GM19438 (cell line): ENCODE measurements around the gene HHIPL1.

Source experiments
- ATAC-seq: cut with Tn5 transposase; IDR thresholded peaks from one replicate; pipeline ENCODE4 v1.9.1; 2021; ENCODE audit warnings: low read depth; ENCODE audit not compliant: unreplicated experiment

HHIPL1 gene

DNA sequence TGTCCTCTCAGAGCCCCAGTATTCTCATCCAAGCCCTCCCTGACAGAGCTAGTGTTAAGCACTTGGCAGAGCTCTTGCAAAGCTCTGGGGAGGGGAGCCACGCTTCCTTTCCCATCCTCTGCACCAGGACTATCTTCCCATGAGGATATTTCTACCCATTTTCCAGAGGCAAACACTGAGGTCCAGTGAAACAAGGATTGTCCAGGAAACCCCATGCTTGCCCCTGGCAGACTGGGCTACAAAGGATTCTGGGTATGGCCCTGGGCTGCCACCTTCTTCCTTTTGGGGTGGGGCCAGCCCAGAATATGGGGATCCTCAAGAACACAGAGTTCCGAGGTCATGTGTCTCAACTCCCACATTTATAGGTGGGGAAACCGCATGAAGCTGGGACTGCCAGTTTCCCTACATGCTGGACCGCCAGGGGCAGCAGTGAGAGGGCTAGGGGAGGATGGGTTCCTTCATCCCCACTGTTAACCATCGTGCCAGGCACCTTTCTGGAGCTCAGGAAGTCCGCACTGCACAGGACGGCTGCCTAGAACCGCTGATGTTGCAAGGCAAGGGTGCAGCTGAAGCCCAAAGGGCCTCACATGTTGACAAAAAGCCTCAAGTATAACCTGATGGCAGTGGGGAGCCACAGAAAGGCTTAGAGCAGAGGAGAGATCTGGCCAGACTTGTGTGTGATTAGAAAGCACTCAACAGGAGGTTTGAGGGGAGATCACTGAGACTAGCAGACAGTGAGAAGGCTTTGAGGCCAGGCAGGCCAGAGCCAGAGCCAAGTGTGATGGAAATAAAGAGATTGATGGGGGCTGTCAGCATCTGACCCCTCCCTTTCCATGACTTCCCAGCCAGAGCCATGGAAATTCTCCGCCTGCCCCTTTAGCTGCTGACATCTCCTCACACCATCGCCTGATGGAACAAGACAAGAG lies 35.4 kb upstream of the HHIPL1 start:
- ATAC-seq: no peak

- ATAC-seq: no peak
Observed at GRCh38 chr14:99611646-99612045, 33.3 kb upstream of the HHIPL1 start.

GRCh38 chr14:99612071-99612737 lies 32.7 kb upstream of the HHIPL1 start:
- no peak for ATAC-seq

GRCh38 chr14:99612738-99613330 lies 32.1 kb upstream of the HHIPL1 start:
- no peak for ATAC-seq

DNA sequence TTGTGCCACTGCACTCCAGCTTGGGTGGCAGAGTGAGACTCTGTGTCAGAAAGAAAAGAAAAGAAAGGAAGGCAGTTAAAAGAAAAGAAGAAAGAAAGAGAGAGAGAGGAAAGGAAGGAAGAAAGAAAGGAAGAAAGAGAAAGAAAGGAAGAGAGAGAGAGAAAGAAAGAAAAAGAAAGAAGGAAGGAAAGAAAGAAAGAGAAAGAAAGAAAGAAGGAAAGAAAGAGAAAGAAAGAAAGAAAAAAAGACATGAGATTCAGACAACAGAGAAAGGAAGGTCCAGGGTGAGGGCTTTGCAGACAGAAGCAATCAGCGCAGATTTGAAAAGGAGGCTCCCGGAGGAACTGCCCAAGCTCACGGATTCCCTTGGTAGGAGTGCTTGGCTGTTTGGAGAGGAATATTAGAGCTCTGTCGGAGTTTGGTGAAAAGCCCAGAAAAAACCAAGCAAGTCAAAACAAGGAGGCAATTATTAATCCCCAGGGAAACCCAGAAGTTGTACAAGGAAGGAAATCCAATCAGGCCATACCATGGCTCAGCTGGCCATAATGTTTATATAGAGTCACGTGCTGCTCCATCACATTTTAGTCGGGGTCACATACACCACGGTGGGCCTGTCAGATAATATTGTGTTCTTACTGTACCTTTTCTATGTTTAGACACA lies 29.3 kb upstream of the HHIPL1 start:
- no peak for ATAC-seq

DNA sequence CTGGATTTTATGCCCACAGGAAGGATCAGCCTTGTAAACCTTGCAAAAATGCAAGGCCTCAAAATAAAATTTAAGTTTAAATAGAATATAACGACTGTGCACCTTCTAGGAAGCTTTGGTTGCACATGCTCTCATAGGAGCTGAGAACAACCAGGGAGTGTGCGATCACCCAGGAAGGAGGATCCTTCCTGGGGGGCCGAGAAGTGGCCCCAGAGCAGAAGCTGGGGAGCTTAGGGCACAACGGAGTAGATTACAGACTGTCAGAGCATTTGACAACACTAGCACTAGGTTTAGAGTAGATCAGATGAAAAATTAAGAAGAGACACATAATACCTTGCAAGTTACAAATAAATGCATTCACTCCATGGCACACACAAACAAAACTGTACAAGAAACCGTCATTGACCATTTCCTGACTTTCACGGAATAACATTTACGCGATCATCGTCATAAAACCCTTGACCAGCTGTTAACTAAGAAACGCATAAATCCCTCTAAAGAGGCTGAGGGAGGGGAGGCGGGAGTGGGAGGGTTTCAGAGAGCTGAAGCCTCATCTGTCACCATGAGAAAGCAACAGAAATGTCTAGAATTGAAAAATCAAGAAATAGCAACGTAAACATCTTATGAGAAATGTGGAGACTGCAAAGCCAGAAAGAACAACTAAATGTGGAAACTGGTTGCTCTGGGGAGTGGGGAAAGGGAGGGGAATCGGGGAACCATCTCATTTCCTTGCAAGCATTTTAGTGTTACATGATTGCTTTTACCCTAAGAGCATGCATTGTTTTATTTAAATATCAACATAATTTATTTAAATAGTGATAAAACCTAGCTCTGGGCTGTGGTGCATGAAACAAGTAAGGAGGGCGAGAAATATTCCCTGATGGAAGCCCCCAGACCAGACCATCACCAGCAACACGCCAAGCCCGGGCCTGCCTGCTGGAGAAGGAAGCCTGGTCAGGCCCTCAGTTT lies 27.8 kb upstream of the HHIPL1 start:
- ATAC-seq: no peak

DNA sequence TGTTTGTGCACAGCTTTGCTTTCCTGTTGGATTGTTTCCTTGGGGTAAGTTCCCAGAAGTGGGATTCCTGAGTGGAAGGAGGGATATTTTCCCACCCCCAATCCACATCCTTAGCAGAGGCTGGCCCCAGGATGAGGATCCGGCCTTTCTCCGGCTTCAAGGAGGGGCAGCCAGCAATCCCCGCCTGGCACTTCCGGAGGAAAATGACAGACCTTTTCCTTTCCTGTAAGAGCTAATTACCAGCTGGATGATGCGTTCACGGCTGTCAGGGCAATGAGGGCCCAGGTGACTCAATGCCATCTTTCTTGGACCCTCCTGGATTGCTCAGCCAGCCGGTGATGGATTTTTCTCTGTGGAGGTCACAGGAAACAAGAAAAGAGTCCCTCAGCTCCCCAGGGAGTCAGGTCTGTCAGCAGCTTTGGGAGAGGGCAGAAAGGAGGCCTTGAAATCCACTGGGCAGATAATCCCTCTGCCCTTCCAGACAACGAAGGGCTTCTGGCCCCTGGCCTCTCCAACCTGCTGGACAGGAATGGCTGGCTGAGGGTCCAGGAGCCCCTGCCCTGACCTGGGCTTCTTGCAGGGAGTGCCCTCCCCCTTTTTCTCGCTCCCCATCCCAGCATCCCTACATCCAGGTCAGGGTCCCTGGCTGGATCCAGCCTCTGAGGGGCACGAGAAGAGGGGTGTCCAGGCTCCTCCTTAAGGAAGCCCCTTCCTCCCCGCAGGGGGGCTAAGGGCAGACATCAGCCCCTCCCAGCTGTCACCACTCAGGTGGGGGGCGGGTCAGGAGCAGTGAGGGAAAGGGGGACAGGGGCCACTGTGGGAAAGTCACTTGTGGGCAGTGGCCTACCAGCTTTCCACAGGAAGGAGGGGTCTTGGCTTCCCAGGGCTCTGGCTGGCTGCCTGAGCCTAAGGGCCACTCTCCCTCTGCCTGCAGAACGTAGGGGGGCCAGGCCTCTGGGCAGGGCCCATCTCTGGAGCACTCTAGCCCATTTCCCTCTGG lies 24.8 kb upstream of the HHIPL1 start:
- no peak for ATAC-seq

DNA sequence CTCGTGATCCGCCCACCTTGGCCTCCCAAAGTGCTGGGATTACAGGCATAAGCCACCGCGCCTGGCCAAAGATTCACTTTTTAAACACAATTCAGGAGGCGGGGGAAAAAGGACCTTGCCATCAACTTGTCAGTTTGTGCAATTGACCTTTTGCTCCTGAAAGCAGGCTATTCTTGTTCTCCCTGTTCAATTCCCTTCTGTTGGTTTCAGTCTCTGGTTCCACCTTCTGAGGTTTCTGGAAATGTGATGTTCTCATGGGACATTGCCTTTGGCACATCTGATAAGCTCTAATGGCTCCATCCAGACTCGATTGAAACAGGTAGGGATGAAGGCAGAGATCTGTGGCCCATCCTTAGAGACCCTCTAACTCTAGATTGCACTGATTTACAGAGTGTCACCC lies 23.0 kb upstream of the HHIPL1 start:
- no peak for ATAC-seq

GRCh38 chr14:99624024-99624423 lies 20.9 kb upstream of the HHIPL1 start:
- no peak for ATAC-seq

GRCh38 chr14:99624971-99625370 lies 20.0 kb upstream of the HHIPL1 start:
- no peak for ATAC-seq

- ATAC-seq: no peak
Observed at GRCh38 chr14:99625476-99625875, 19.5 kb upstream of the HHIPL1 start.

DNA sequence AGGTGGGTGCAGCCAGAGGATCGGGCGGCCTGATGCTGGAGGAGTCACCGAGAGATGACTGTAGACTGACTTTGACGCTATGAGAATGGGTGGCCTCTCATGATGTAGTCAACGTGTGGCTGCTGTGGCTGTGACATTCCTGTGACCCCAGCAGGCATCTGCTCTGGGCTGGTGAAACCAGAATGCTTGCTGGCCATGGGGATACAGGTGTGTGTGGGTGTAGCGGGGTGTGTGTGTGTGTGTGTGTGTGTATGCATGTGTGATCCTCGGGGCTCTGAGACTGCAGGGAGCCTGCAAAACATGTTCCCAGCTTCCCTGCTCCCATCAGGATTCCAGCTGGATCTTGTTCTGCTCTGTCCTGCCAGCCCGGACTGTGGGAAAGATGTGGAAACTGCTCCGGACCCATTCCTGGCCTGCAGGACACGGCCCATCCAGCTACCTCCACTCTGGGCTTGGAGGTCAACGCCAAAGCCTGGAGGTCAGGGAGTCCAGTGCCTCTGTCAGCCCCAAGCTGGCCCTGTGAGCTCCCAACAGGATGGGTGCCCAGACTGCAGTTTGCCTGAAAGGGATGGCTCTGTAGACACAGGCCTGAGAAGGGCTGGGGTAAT lies 18.8 kb upstream of the HHIPL1 start:
- ATAC-seq: no peak

DNA sequence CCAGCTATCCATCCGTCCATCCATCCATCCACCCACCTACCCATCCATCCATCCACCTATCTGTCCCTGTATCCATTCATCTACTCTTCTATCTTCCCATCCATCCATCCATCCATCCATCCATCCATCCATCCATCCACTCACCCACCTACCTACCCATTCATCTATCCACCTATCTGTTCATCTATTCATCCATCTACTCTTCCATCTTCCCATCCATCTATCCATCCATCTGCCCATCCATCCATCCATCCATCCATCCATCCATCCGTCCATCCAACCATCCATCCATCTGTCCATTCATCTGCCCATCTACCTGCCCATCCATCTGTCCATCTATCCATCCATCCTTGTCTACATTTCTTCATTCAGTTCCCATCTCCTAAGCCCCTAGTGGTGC lies 17.8 kb upstream of the HHIPL1 start:
- ATAC-seq: no peak

- no peak for ATAC-seq
Observed at GRCh38 chr14:99627510-99628381, 17.2 kb upstream of the HHIPL1 start.

DNA sequence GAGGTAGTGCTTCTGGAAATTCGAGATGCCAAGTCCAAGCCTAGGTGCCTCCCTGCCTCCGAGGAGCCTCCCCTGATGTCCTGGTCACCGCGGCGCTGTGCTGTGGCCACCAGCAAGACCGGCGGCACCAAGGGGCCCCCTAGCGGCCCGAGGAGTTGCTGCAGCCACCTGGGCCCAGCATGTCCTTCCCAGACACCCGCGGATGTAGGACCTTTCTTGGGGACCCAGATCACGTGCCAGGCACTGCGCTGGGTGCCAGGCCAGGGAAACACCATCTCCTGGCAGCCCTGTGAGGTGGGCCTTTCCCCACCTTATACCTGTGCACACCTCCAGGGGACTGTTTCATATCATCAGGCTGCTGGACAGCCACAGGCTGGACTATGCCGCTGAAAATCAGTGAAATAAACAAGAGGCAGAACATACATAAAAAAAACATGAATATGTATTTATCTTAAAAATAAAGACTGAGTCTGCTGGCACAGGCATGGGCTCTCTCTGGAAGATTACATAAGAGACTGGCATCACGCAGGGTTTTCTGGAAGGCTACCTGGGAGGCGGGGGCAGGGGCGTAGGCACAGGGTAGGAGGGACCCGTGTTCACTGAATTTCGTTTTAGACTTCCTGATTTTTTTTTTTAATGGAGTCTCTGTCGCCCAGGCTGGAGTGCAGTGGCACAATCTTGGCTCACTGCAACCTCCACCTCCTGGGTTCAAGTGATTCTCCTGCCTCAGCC lies 15.9 kb upstream of the HHIPL1 start:
- ATAC-seq: peak; percentile 60

GRCh38 chr14:99630202-99630601 lies 14.7 kb upstream of the HHIPL1 start:
- ATAC-seq: no peak
